CD14-positive monocyte (primary cell): Measurements from ENCODE around the gene ELAC1. TPM values are rescaled to one million over a fixed set of nuclear protein-coding genes. Genes with fewer than 3 reads are reported as not detected.

ENCODE experiments used
- DNase-seq, 3 donors: peaks; one replicate each; pipeline ENCODE4 v3.0.0-alpha.2; 2011 to 2022
- H2AFZ ChIP-seq: 2 replicates; pipeline ENCODE4 v1.6.0; 2012; ENCODE audit warnings: mild to moderate bottlenecking, low read depth, low read length, inconsistent platforms; ENCODE audit not compliant: insufficient read depth, poor library complexity, severe bottlenecking
- H3K27ac ChIP-seq, 2 donors: 1 replicate in 1 of 2; 2 replicates in 1 of 2; pipeline ENCODE4 v1.5.1; 2012 to 2013; ENCODE audit warnings: low read length in 2 of 2, control low read depth in 1 of 2, inconsistent platforms in 1 of 2, low read depth in 1 of 2, mild to moderate bottlenecking in 1 of 2
- H3K27me3 ChIP-seq, 2 donors: one replicate each; pipeline versions ENCODE4 v1.6.0 to v1.6.1; 2011 to 2013; ENCODE audit warnings: low read length in 2 of 2; ENCODE audit not compliant: control insufficient read depth in 2 of 2, insufficient read depth in 2 of 2
- H3K36me3 ChIP-seq, 2 donors: replicated peaks in 1 of 2; 1 replicate in 1 of 2; 2 replicates in 1 of 2; pipeline versions ENCODE4 v1.5.1 to v1.6.1; 2012 to 2013; ENCODE audit warnings: low read length in 2 of 2, control low read depth in 1 of 2, inconsistent platforms in 1 of 2, mild to moderate bottlenecking in 1 of 2; ENCODE audit not compliant: insufficient read depth in 2 of 2, control insufficient read depth in 1 of 2
- H3K4me1 ChIP-seq, 2 donors: 1 replicate in 1 of 2; 2 replicates in 1 of 2; pipeline versions ENCODE4 v1.5.1 to v1.6.1; 2012 to 2013; ENCODE audit warnings: low read length in 2 of 2, control low read depth in 1 of 2, inconsistent platforms in 1 of 2, mild to moderate bottlenecking in 1 of 2, moderate library complexity in 1 of 2; ENCODE audit not compliant: insufficient read depth in 2 of 2, control insufficient read depth in 1 of 2
- H3K4me2 ChIP-seq: replicated peaks from 2 replicates; pipeline ENCODE3; 2012; ENCODE audit warnings: low read length, moderate library complexity, mild to moderate bottlenecking; ENCODE audit not compliant: poor library complexity, severe bottlenecking; ENCODE audit errors: extremely low read depth
- H3K4me3 ChIP-seq, 3 experiments: fragments of 200-600 bp in 1 of 3; sonication (generic) in 1 of 3; replicated peaks in 1 of 3; 1 replicate in 2 of 3; 2 replicates in 1 of 3; pipeline ENCODE4 v1.5.1; 2011 to 2013; ENCODE audit warnings: low read length in 3 of 3, mild to moderate bottlenecking in 3 of 3, control low read depth in 2 of 3, low read depth in 2 of 3, inconsistent platforms in 1 of 3, moderate library complexity in 1 of 3
- H3K79me2 ChIP-seq: 2 replicates; pipeline ENCODE4 v1.6.0; 2012; ENCODE audit warnings: mild to moderate bottlenecking, control low read depth, inconsistent platforms, low read length, moderate library complexity; ENCODE audit not compliant: insufficient read depth
- H3K9ac ChIP-seq: 2 replicates; pipeline ENCODE4 v1.6.0; 2017; ENCODE audit warnings: low read length, mild to moderate bottlenecking; ENCODE audit not compliant: insufficient read depth, poor library complexity, severe bottlenecking
- H3K9me3 ChIP-seq, 2 donors: replicated peaks in 1 of 2; 1 replicate in 1 of 2; 2 replicates in 1 of 2; pipeline versions ENCODE4 v1.5.1 to v1.6.1; 2012 to 2013; ENCODE audit warnings: low read length in 2 of 2, control low read depth in 1 of 2; ENCODE audit not compliant: control insufficient read depth in 1 of 2, insufficient read depth in 1 of 2
- H4K20me1 ChIP-seq: 2 replicates; pipeline ENCODE4 v1.6.0; 2012; ENCODE audit warnings: mild to moderate bottlenecking, low read length, control low read depth, moderate library complexity; ENCODE audit not compliant: insufficient read depth
- H3K27ac Mint-ChIP-seq, 7 donors: one replicate each; pipeline ENCODE4 v1.8.0; 2020; ENCODE audit warnings: mild to moderate bottlenecking in 7 of 7, mixed read lengths in 7 of 7, moderate library complexity in 6 of 7, inconsistent platforms in 2 of 7
- H3K27me3 Mint-ChIP-seq, 3 donors: one replicate each; pipeline ENCODE4 v1.8.0; 2021 to 2022; ENCODE audit warnings: low read depth in 3 of 3, mild to moderate bottlenecking in 3 of 3, mixed read lengths in 3 of 3, moderate library complexity in 3 of 3, inconsistent platforms in 1 of 3
- H3K36me3 Mint-ChIP-seq, 2 donors: one replicate each; pipeline ENCODE4 v1.8.0; 2020; ENCODE audit warnings: mixed read lengths in 2 of 2, inconsistent platforms in 1 of 2, mild to moderate bottlenecking in 1 of 2
- H3K4me1 Mint-ChIP-seq: one replicate; pipeline ENCODE4 v1.8.0; 2020; ENCODE audit warnings: mild to moderate bottlenecking, mixed read lengths
- H3K4me3 Mint-ChIP-seq, 2 donors: one replicate each; pipeline ENCODE4 v1.8.0; 2020; ENCODE audit warnings: mild to moderate bottlenecking in 2 of 2, mixed read lengths in 2 of 2, moderate library complexity in 1 of 2
- H3K9me3 Mint-ChIP-seq, 7 donors: one replicate each; pipeline ENCODE4 v1.8.0; 2020 to 2022; ENCODE audit warnings: mixed read lengths in 7 of 7, mild to moderate bottlenecking in 6 of 7, moderate library complexity in 6 of 7, inconsistent platforms in 2 of 7
- WGBS: methylation state at CpG from one replicate; pipeline ENCODE4 v1.1.5; 2013; ENCODE audit warnings: missing lambda C conversion rate; ENCODE audit not compliant: insufficient coverage; 5-methylcytosine and 5-hydroxymethylcytosine counted together
- intact Hi-C, 2 donors: fragments of 100-400 bp; cut with micrococcal nuclease; formaldehyde crosslinking; loops; one replicate each; pipeline versions ENCODE4 v1.15.0 to v1.15.1; 2023
- polyA plus RNA-seq, 3 donors: library from polyadenylated mRNA; depleted of rRNA in 1 of 3; unstranded in 2 of 3; stranded (reverse) in 1 of 3; fragments of 300-500 nt in 2 of 3; fragments of >200 nt in 1 of 3; fragmentation: Illumina TruSeq in 2 of 3; gene quantifications; 1 replicate in 2 of 3; 2 replicates in 1 of 3; pipeline ENCODE4 v1.2.3, GENCODE V29; 2012 to 2021
- TF ChIP-seq, protein P1 (sequence below): fragments of 200-600 bp; IDR thresholded peaks from one replicate; pipeline ENCODE4 v1.8.0; 2022; ENCODE audit warnings: antibody characterized with exemption, mild to moderate bottlenecking

The ELAC1 gene
- polyA plus RNA-seq, 3 donors = 2.6 to 11.5 (median 4.5) TPM

DNA sequence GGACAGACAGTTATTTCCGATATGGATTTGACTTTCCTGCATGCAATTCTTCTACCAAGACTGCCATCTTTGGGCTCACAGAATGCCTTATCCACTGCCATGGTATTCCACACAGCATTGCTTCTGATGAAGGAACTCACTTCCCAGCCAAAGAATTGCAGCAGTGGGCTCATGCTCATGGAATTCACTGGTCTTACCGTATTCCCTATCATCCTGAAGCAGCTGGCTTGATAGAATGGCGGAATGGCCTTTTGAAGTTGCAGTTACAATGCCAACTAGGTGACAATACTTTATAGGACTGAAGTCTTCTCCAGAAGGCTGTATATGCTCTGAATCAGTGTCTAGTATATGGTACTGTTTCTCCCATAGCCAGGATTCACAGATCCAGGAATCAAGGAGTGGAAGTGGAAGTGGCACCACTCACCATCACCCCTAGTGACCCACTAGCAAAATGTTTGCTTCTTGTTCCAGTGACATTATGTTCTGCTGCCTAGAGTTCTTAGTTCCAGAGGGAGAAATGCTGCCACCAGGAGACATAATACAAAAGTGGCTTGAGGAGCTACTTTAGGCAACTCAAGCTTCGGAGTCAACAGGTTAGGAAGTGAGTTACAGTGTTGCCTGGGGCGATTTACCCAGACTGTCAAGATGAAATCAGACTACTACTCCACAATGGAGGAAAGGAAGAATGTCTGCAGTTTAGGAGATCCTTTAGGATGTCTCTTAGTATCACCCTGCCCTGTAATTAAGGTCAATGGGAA lies 38.4 kb downstream of the ELAC1 start:
- Histone ChIP-seq H3K27ac (no peak overlapping the region), H3K4me1 (peaks cover 4 to 5% of the 10 kb centered on the region in 2 donors), H4K20me1 (no peaks in the 10 kb centered on the region), H3K9me3 (no peaks in the 10 kb centered on the region), H2AFZ (no peak overlapping the region), H3K36me3 (no peaks in the 10 kb centered on the region), H3K9ac (no peak overlapping the region), H3K4me2 (no peak overlapping the region), H3K79me2 (no peaks in the 10 kb centered on the region), H3K27me3 (no peaks in the 10 kb centered on the region), H3K4me3 (no peak overlapping the region)
- no peak overlapping the region for H3K27ac Mint-ChIP-seq
- no peak for DNase-seq
- H3K36me3 Mint-ChIP-seq = no peaks in the 10 kb centered on the region
- no peak overlapping the region for H3K4me3 Mint-ChIP-seq
- intact Hi-C loops = no loop called here
- TF ChIP-seq, protein P1, sequence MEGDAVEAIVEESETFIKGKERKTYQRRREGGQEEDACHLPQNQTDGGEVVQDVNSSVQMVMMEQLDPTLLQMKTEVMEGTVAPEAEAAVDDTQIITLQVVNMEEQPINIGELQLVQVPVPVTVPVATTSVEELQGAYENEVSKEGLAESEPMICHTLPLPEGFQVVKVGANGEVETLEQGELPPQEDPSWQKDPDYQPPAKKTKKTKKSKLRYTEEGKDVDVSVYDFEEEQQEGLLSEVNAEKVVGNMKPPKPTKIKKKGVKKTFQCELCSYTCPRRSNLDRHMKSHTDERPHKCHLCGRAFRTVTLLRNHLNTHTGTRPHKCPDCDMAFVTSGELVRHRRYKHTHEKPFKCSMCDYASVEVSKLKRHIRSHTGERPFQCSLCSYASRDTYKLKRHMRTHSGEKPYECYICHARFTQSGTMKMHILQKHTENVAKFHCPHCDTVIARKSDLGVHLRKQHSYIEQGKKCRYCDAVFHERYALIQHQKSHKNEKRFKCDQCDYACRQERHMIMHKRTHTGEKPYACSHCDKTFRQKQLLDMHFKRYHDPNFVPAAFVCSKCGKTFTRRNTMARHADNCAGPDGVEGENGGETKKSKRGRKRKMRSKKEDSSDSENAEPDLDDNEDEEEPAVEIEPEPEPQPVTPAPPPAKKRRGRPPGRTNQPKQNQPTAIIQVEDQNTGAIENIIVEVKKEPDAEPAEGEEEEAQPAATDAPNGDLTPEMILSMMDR = no peak
- peaks cover 0 to 10% (median 6%) of the 10 kb centered on the region in 7 donors for H3K9me3 Mint-ChIP-seq
- 75% methylated on average over 2 of the region's 5 CpGs for WGBS
- peaks cover 7% of the 10 kb centered on the region for H3K4me1 Mint-ChIP-seq
- peaks cover 0 to 2% (median 0%) of the 10 kb centered on the region in 3 donors for H3K27me3 Mint-ChIP-seq

DNA sequence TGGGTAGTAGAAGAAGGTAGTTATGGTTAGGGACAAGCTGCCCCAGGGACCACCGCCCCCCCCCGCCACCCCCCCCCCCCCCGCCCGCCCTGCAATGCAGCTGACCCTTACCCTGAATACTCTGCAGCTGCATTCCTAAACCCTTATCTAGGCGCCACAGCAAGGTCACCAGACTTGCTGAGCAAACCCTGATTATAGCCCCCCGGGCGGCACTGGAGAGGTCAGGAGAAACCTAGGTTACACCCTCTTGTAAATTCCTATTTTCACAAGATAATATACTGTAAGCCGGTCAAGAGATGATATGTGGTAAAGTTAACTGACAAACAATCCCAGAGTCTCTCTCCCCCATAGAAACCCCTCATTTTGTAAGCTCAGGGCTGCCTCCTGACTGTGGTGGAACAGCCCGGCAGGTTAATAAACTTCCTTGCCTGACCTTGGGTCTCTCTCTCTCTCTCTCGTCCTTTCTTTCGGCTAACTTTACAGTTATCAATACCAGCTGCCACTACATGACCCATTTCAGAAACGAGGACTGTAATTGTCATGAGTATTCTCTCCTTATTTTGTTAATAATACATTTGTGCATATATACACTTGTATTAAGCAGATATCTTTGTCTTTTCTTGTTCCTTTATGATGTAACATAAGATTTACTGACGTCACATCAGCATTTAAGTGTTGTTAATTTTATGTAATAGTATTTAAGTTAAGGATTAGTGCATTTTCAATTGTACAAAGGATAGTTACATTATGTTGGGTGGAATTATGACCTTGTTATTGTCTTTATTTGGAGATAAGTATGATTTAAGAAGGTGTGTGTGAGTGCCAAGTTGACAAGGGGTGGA lies 39.3 kb downstream of the ELAC1 start:
- Histone ChIP-seq H3K4me1 (peaks cover 4 to 5% of the 10 kb centered on the region in 2 donors), H3K36me3 (no peaks in the 10 kb centered on the region), H3K4me2 (no peak overlapping the region), H3K27me3 (no peaks in the 10 kb centered on the region), H4K20me1 (no peaks in the 10 kb centered on the region), H3K27ac (no peak overlapping the region), H3K9me3 (no peaks in the 10 kb centered on the region), H2AFZ (no peak overlapping the region), H3K79me2 (no peaks in the 10 kb centered on the region), H3K9ac (no peak overlapping the region), H3K4me3 (no peak overlapping the region)
- Mint-ChIP-seq H3K27me3 (peaks cover 0 to 2% (median 0%) of the 10 kb centered on the region in 3 donors), H3K27ac (no peak overlapping the region), H3K4me1 (peaks cover 7% of the 10 kb centered on the region), H3K9me3 (peaks cover 0 to 8% (median under 1%) of the 10 kb centered on the region in 7 donors), H3K4me3 (no peak overlapping the region), H3K36me3 (no peaks in the 10 kb centered on the region)
- intact Hi-C loops = no loop called here
- 100% methylated on average over 1 of the region's 13 CpGs for WGBS
- no peak for DNase-seq
- TF ChIP-seq, protein P1 = no peak
